Measurements from ENCODE around the gene GSN.
"Not testable (repeated sequence)": the region's sequence is repeated elsewhere in the genome, so short reads cannot be mapped to it uniquely, and the experiment has no call there.

The GSN gene

GRCh38 chr9:121284733-121285451 lies 16.9 kb downstream of the GSN start:
- Histone ChIP-seq H3K9ac (ENCODE audit: low read length) (peak overlapping the region; percentile 89), H3K4me3 (ENCODE audit: low read length) (no peak overlapping the region), H3K9me3 (ENCODE audit: control insufficient read depth, low read length) (no peaks in the 10 kb centered on the region), H3K36me3 (ENCODE audit: control insufficient read depth, insufficient read depth, low read length, severe bottlenecking) (peaks cover 8% of the 10 kb centered on the region), H3K4me1 (ENCODE audit: control insufficient read depth, insufficient read depth, low read length) (peaks cover 95% of the 10 kb centered on the region), H3K27me3 (replicated peaks; ENCODE audit: control insufficient read depth, insufficient read depth, low read length) (no peaks in the 10 kb centered on the region)
- DNase-seq (ENCODE audit: low read depth): no peak

- Histone ChIP-seq H3K9ac (ENCODE audit: low read length) (peak overlapping the region; percentile 89), H3K4me3 (ENCODE audit: low read length) (peak overlapping the region; percentile 55), H3K4me1 (ENCODE audit: control insufficient read depth, insufficient read depth, low read length) (peaks cover 92% of the 10 kb centered on the region), H3K36me3 (ENCODE audit: control insufficient read depth, insufficient read depth, low read length, severe bottlenecking) (peaks cover 8% of the 10 kb centered on the region), H3K27me3 (replicated peaks; ENCODE audit: control insufficient read depth, insufficient read depth, low read length) (no peaks in the 10 kb centered on the region), H3K9me3 (ENCODE audit: control insufficient read depth, low read length) (no peaks in the 10 kb centered on the region)
- peak; percentile 80 for DNase-seq (ENCODE audit: low read depth)
Measured at GRCh38 chr9:121285835-121286687, 18.1 kb downstream of the GSN start.

- Histone ChIP-seq H3K36me3 (ENCODE audit: control insufficient read depth, insufficient read depth, low read length, severe bottlenecking) (peaks cover 8% of the 10 kb centered on the region), H3K4me1 (ENCODE audit: control insufficient read depth, insufficient read depth, low read length) (peaks cover 86% of the 10 kb centered on the region), H3K9ac (ENCODE audit: low read length) (peak overlapping the region; percentile 89), H3K4me3 (ENCODE audit: low read length) (peak overlapping the region; percentile 55), H3K9me3 (ENCODE audit: control insufficient read depth, low read length) (no peaks in the 10 kb centered on the region), H3K27me3 (replicated peaks; ENCODE audit: control insufficient read depth, insufficient read depth, low read length) (no peaks in the 10 kb centered on the region)
- DNase-seq (ENCODE audit: low read depth): no peak
Measured at GRCh38 chr9:121286688-121286972, 18.7 kb downstream of the GSN start.

- peaks cover 8% of the 10 kb centered on the region for H3K36me3 ChIP-seq (ENCODE audit: control insufficient read depth, insufficient read depth, low read length, severe bottlenecking)
- peak; percentile 98 for DNase-seq (ENCODE audit: low read depth)
- H3K4me3 ChIP-seq (ENCODE audit: low read length): peak overlapping the region; percentile 64
- H3K9ac ChIP-seq (ENCODE audit: low read length): peak overlapping the region; percentile 89
- no peaks in the 10 kb centered on the region for H3K27me3 ChIP-seq (replicated peaks; ENCODE audit: control insufficient read depth, insufficient read depth, low read length)
- peaks cover 81% of the 10 kb centered on the region for H3K4me1 ChIP-seq (ENCODE audit: control insufficient read depth, insufficient read depth, low read length)
- no peaks in the 10 kb centered on the region for H3K9me3 ChIP-seq (ENCODE audit: control insufficient read depth, low read length)
Measured at GRCh38 chr9:121286973-121287741, 19.2 kb downstream of the GSN start.

GRCh38 chr9:121288673-121289025 lies 20.7 kb downstream of the GSN start:
- peaks cover 10% of the 10 kb centered on the region for H3K36me3 ChIP-seq (ENCODE audit: control insufficient read depth, insufficient read depth, low read length, severe bottlenecking)
- H3K9ac ChIP-seq (ENCODE audit: low read length): peak overlapping the region; percentile 89
- DNase-seq (ENCODE audit: low read depth): no peak
- H3K9me3 ChIP-seq (ENCODE audit: control insufficient read depth, low read length): no peaks in the 10 kb centered on the region
- peak overlapping the region; percentile 42 for H3K4me3 ChIP-seq (ENCODE audit: low read length)
- no peaks in the 10 kb centered on the region for H3K27me3 ChIP-seq (replicated peaks; ENCODE audit: control insufficient read depth, insufficient read depth, low read length)
- H3K4me1 ChIP-seq (ENCODE audit: control insufficient read depth, insufficient read depth, low read length): peaks cover 67% of the 10 kb centered on the region

- H3K4me3 ChIP-seq (ENCODE audit: low read length): peak overlapping the region; percentile 43
- peak overlapping the region; percentile 89 for H3K9ac ChIP-seq (ENCODE audit: low read length)
- peak; percentile 78 for DNase-seq (ENCODE audit: low read depth)
- no peaks in the 10 kb centered on the region for H3K9me3 ChIP-seq (ENCODE audit: control insufficient read depth, low read length)
- no peaks in the 10 kb centered on the region for H3K27me3 ChIP-seq (replicated peaks; ENCODE audit: control insufficient read depth, insufficient read depth, low read length)
- H3K36me3 ChIP-seq (ENCODE audit: control insufficient read depth, insufficient read depth, low read length, severe bottlenecking): peaks cover 7% of the 10 kb centered on the region
- H3K4me1 ChIP-seq (ENCODE audit: control insufficient read depth, insufficient read depth, low read length): peaks cover 67% of the 10 kb centered on the region
Measured at GRCh38 chr9:121289026-121289771, 21.2 kb downstream of the GSN start.

- H3K4me1 ChIP-seq (ENCODE audit: control insufficient read depth, insufficient read depth, low read length): peaks cover 67% of the 10 kb centered on the region
Measured at GRCh38 chr9:121289772-121290370, 21.9 kb downstream of the GSN start.

GRCh38 chr9:121291536-121291935 lies 23.6 kb downstream of the GSN start:
- not testable (repeated sequence) for H3K9ac ChIP-seq (ENCODE audit: low read length); H3K9me3 ChIP-seq (ENCODE audit: control insufficient read depth, low read length); H3K4me3 ChIP-seq (ENCODE audit: low read length); DNase-seq (ENCODE audit: low read depth); H3K36me3 ChIP-seq (ENCODE audit: control insufficient read depth, insufficient read depth, low read length, severe bottlenecking); H3K27me3 ChIP-seq (replicated peaks; ENCODE audit: control insufficient read depth, insufficient read depth, low read length)
- peaks cover 67% of the 10 kb centered on the region for H3K4me1 ChIP-seq (ENCODE audit: control insufficient read depth, insufficient read depth, low read length)

More at GRCh38 chr9:121289772-121290370, 21.9 kb downstream of the GSN start:
- peak overlapping the region; percentile 89 for H3K9ac ChIP-seq (ENCODE audit: low read length)
- peak overlapping the region; percentile 43 for H3K4me3 ChIP-seq (ENCODE audit: low read length)
- DNase-seq (ENCODE audit: low read depth): peak; percentile 71
- H3K36me3 ChIP-seq (ENCODE audit: control insufficient read depth, insufficient read depth, low read length, severe bottlenecking): peaks cover 7% of the 10 kb centered on the region
- H3K27me3 ChIP-seq (replicated peaks; ENCODE audit: control insufficient read depth, insufficient read depth, low read length): no peaks in the 10 kb centered on the region
- no peaks in the 10 kb centered on the region for H3K9me3 ChIP-seq (ENCODE audit: control insufficient read depth, low read length)

GRCh38 chr9:121292051-121292450 lies 24.1 kb downstream of the GSN start:
- no peak overlapping the region for H3K4me3 ChIP-seq (ENCODE audit: low read length)
- H3K27me3 ChIP-seq (replicated peaks; ENCODE audit: control insufficient read depth, insufficient read depth, low read length): no peaks in the 10 kb centered on the region
- no peak for DNase-seq (ENCODE audit: low read depth)
- no peak overlapping the region for H3K9ac ChIP-seq (ENCODE audit: low read length)
- H3K4me1 ChIP-seq (ENCODE audit: control insufficient read depth, insufficient read depth, low read length): peaks cover 69% of the 10 kb centered on the region
- no peaks in the 10 kb centered on the region for H3K9me3 ChIP-seq (ENCODE audit: control insufficient read depth, low read length)
- peaks cover 7% of the 10 kb centered on the region for H3K36me3 ChIP-seq (ENCODE audit: control insufficient read depth, insufficient read depth, low read length, severe bottlenecking)

GRCh38 chr9:121292801-121293241 lies 24.9 kb downstream of the GSN start:
- Histone ChIP-seq H3K9me3 (ENCODE audit: control insufficient read depth, low read length) (no peaks in the 10 kb centered on the region), H3K27me3 (replicated peaks; ENCODE audit: control insufficient read depth, insufficient read depth, low read length) (no peaks in the 10 kb centered on the region), H3K4me1 (ENCODE audit: control insufficient read depth, insufficient read depth, low read length) (peaks cover 66% of the 10 kb centered on the region), H3K4me3 (ENCODE audit: low read length) (no peak overlapping the region), H3K9ac (ENCODE audit: low read length) (no peak overlapping the region), H3K36me3 (ENCODE audit: control insufficient read depth, insufficient read depth, low read length, severe bottlenecking) (peaks cover 7% of the 10 kb centered on the region)
- DNase-seq (ENCODE audit: low read depth): no peak

Measured in adipocyte (in vitro differentiated cells).